Stomach (tissue), 9 donors: Measurements from ENCODE around the gene CRABP1. TPM values are rescaled to one million over a fixed set of nuclear protein-coding genes. Genes with fewer than 3 reads are reported as not detected.
"Not testable (repeated sequence)": the region's sequence is repeated elsewhere in the genome, so short reads cannot be mapped to it uniquely, and the experiment has no call there.

Source experiments
- DNase-seq, 2 donors: peaks; one replicate each; pipeline versions ENCODE4 v3.0.0 to v3.0.0-alpha.2; 2013 to 2019
- H3K27ac ChIP-seq, 5 donors: fragments of 200-600 bp in 4 of 5; sonication (generic) in 4 of 5; one replicate each; pipeline ENCODE4 v1.5.1; 2013 to 2019; ENCODE audit warnings: mild to moderate bottlenecking in 1 of 5, moderate library complexity in 1 of 5
- H3K27me3 ChIP-seq, 3 donors: fragments of 200-600 bp; sonication (generic); one replicate each; pipeline ENCODE4 v1.5.1; 2017 to 2019; ENCODE audit warnings: mixed run types in 1 of 3
- H3K36me3 ChIP-seq, 4 donors: fragments of 200-600 bp; sonication (generic); 1 replicate in 3 of 4; 2 replicates in 1 of 4; pipeline ENCODE4 v1.5.1; 2016 to 2019
- H3K4me1 ChIP-seq, 4 donors: fragments of 200-600 bp; sonication (generic); one replicate each; pipeline ENCODE4 v1.5.1; 2016 to 2019
- H3K4me3 ChIP-seq, 4 donors: fragments of 200-600 bp; sonication (generic) in 3 of 4; one replicate each; pipeline ENCODE4 v1.5.1; 2016 to 2019; ENCODE audit warnings: mild to moderate bottlenecking in 1 of 4
- H3K9me3 ChIP-seq, 4 donors: fragments of 200-600 bp; sonication (generic); one replicate each; pipeline ENCODE4 v1.5.1; 2016 to 2019
- EP300 ChIP-seq: sonication (generic); formaldehyde crosslinking; IDR thresholded peaks from one replicate; pipeline ENCODE4 v1.6.1; 2017; ENCODE audit warnings: antibody characterized with exemption
- POLR2A ChIP-seq, 4 donors: fragments of 450-650 bp; IDR thresholded peaks; one replicate each; pipeline ENCODE4 v1.6.1; 2016; ENCODE audit warnings: antibody characterized with exemption in 4 of 4, control low read depth in 2 of 4, mild to moderate bottlenecking in 1 of 4, moderate library complexity in 1 of 4
- POLR2AphosphoS5 ChIP-seq, 3 donors: sonication (generic); formaldehyde crosslinking; IDR thresholded peaks; one replicate each; pipeline ENCODE4 v1.6.1; 2016; ENCODE audit warnings: antibody characterized with exemption in 3 of 3
- WGBS, 5 donors: extraction: QIAGEN DNeasy Blood & Tissue Kit in 3 of 5; methylation state at CpG; one replicate each; pipeline versions ENCODE4 v1.1.5 to v1.1.7; 2013 to 2018; 5-methylcytosine and 5-hydroxymethylcytosine counted together
- intact Hi-C: fragments of 100-400 bp; cut with DNase I; formaldehyde crosslinking; loops from one replicate; pipeline ENCODE4 v1.15.1; 2023; ENCODE audit warnings: low total_unique reads
- polyA plus RNA-seq, 3 donors: library from polyadenylated mRNA; stranded (reverse); fragments of 200-250 nt; gene quantifications; one replicate each; pipeline ENCODE4 v1.2.3, GENCODE V29; 2013
- total RNA-seq, 5 donors: library from RNA; depleted of rRNA; stranded (reverse); fragments of >200 nt; gene quantifications; one replicate each; pipeline versions ENCODE4 v1.1.0 to v1.2.3, GENCODE V29; 2014 to 2016
- TF ChIP-seq, protein P1 (sequence below), 7 experiments: fragments of 450-650 bp in 4 of 7; fragments of 200-600 bp in 3 of 7; sonication (generic) in 3 of 7; IDR thresholded peaks; one replicate each; pipeline ENCODE4 v1.5.1; 2016 to 2019; ENCODE audit warnings: antibody characterized with exemption in 7 of 7, control low read depth in 2 of 7, mild to moderate bottlenecking in 1 of 7
- donor health status: healthy with polysubstance abuse.
- donor health status: Bipolar disorder and iron deficiency.
- donor health status: healthy.

CRABP1 gene
- total and polyA plus RNA-seq, 8 donors: 0.62 to 4.9 (median 2.8) TPM; not detected in 5

GRCh38 chr15:78372880-78373279, 32.7 kb downstream of the CRABP1 start:
- Histone ChIP-seq H3K4me1 (peaks cover 4 to 30% (median 18%) of the 10 kb centered on the region in 4 donors), H3K27me3 (no peaks in the 10 kb centered on the region), H3K36me3 (no peaks in the 10 kb centered on the region), H3K9me3 (no peaks in the 10 kb centered on the region), H3K4me3 (no peak overlapping the region), H3K27ac (peak overlapping the region in 1 of 5 donors; percentile 43)
- intact Hi-C loops: no loop called here
- 36 to 59% (median 47%) methylated on average over 5 of the region's 5 CpGs for WGBS, 5 donors
- peak in 1 of 3 donors; percentile 33 for TF ChIP-seq POLR2AphosphoS5 (IDR thresholded peaks at IDR 0.05)
- no peak for TF ChIP-seq POLR2A (IDR thresholded peaks at IDR 0.05)
- TF ChIP-seq, protein P1, sequence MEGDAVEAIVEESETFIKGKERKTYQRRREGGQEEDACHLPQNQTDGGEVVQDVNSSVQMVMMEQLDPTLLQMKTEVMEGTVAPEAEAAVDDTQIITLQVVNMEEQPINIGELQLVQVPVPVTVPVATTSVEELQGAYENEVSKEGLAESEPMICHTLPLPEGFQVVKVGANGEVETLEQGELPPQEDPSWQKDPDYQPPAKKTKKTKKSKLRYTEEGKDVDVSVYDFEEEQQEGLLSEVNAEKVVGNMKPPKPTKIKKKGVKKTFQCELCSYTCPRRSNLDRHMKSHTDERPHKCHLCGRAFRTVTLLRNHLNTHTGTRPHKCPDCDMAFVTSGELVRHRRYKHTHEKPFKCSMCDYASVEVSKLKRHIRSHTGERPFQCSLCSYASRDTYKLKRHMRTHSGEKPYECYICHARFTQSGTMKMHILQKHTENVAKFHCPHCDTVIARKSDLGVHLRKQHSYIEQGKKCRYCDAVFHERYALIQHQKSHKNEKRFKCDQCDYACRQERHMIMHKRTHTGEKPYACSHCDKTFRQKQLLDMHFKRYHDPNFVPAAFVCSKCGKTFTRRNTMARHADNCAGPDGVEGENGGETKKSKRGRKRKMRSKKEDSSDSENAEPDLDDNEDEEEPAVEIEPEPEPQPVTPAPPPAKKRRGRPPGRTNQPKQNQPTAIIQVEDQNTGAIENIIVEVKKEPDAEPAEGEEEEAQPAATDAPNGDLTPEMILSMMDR (IDR thresholded peaks at IDR 0.05): no peak
- no peak for TF ChIP-seq EP300
- DNase-seq: peak; percentile 49 to 71

DNA sequence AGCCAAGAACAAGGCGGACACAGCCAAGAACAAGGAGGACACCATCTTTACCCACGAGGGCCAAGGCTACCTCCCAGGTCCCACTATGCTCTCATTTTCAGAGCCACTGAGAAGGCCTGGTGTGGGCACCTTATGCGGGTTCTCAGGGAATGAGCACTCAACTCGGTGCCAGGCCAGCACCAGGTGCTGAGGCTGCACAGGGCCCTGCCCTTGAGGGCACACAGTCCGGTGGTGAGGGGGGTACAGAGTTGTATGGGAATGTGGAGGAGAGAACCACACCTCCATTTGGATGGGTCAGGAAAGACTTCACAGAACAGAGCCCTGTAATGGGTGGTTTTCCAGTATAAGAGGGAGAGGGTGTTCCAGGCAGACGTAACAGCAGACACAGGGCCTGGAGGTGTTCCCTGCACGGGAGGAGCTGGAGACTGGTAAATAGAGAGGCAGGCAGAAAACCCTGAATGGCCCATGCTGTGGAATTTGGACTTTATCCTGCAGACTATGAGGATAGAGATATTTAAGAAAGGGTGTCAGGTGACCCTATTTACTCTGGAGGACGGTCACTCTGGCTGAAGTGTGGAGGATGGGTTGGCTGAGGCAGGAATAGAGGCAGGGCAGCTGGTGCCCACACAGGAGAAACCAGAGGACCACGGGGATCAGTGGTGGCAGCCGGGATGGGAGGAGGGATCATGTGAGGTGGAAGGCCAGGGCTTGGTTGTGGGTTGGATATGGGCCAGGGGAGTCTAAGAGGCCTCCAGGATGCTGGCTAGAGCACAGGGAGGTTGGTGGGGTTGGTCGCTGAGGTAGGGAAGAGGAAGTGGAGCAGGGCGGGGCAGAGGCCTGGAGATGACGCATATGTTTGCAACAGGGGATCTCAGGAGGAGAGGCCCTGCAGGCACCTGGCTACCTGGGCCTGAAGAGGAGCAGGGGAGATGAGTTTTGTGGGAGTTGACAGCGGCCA, 34.6 kb downstream of the CRABP1 start:
- H3K27me3 ChIP-seq: no peaks in the 10 kb centered on the region
- DNase-seq: peak; percentile 79 to 88
- H3K27ac ChIP-seq: peak overlapping the region; percentile 70 to 82 (median 80)
- TF ChIP-seq EP300 (no peak), POLR2A (IDR thresholded peaks at IDR 0.05) (no peak), POLR2AphosphoS5 (IDR thresholded peaks at IDR 0.05) (peak in 1 of 3 donors; percentile 19)
- TF ChIP-seq, protein P1 (IDR thresholded peaks at IDR 0.05): no peak
- WGBS, 5 donors: 32 to 50% (median 46%) methylated on average over 12 to 14 of the region's 14 CpGs
- no peak overlapping the region for H3K4me3 ChIP-seq
- no peaks in the 10 kb centered on the region for H3K36me3 ChIP-seq
- peaks cover 4 to 22% (median 17%) of the 10 kb centered on the region in 4 donors for H3K4me1 ChIP-seq
- intact Hi-C loops: no loop called here
- H3K9me3 ChIP-seq: no peaks in the 10 kb centered on the region

GRCh38 chr15:78380143-78380542, 40.0 kb downstream of the CRABP1 start:
- intact Hi-C loops, H3K4me1 ChIP-seq, H3K4me3 ChIP-seq, DNase-seq, H3K9me3 ChIP-seq, H3K27ac ChIP-seq, H3K36me3 ChIP-seq: not testable (repeated sequence)
- 52 to 68% (median 56%) methylated on average over 1 of the region's 1 CpG for WGBS, 5 donors
- peaks cover 0 to 24% (median 5%) of the 10 kb centered on the region in 3 donors for H3K27me3 ChIP-seq

GRCh38 chr15:78382114-78382880, 42.1 kb downstream of the CRABP1 start:
- TF ChIP-seq, protein P1 (IDR thresholded peaks at IDR 0.05): no peak
- TF ChIP-seq POLR2AphosphoS5 (IDR thresholded peaks at IDR 0.05) (no peak), POLR2A (IDR thresholded peaks at IDR 0.05) (no peak), EP300 (no peak)
- 85 to 98% (median 86%) methylated on average over 6 to 7 of the region's 7 CpGs for WGBS, 5 donors
- intact Hi-C loops: no loop called here

More at GRCh38 chr15:78382114-78382880, 42.1 kb downstream of the CRABP1 start:
- no peak overlapping the region for H3K4me3 ChIP-seq
- no peaks in the 10 kb centered on the region for H3K4me1 ChIP-seq
- no peak overlapping the region for H3K27ac ChIP-seq
- H3K9me3 ChIP-seq: no peaks in the 10 kb centered on the region
- DNase-seq: peak in 1 of 2 donors; percentile 1
- H3K27me3 ChIP-seq: peaks cover 0 to 28% (median 5%) of the 10 kb centered on the region in 3 donors
- H3K36me3 ChIP-seq: no peaks in the 10 kb centered on the region
